Mesodermal cell (in vitro differentiated cells): ENCODE measurements around the gene OR2AK2. TPM values are rescaled to one million over a fixed set of nuclear protein-coding genes. Genes with fewer than 3 reads are reported as not detected.
"Not testable (repeated sequence)": the region's sequence is repeated elsewhere in the genome, so short reads cannot be mapped to it uniquely, and the experiment has no call there.

Source experiments
- H3K27ac ChIP-seq: 2 replicates; pipeline ENCODE4 v1.7.0; 2013; ENCODE audit warnings: mild to moderate bottlenecking, low read depth, low read length, moderate library complexity; ENCODE audit not compliant: severe bottlenecking
- H3K36me3 ChIP-seq: 2 replicates; pipeline ENCODE4 v1.7.1; 2013; ENCODE audit warnings: mild to moderate bottlenecking, low read length, moderate library complexity; ENCODE audit not compliant: control insufficient read depth, insufficient read depth
- H3K4me1 ChIP-seq: one replicate; pipeline ENCODE4 v1.7.1; 2013; ENCODE audit warnings: mild to moderate bottlenecking, low read length; ENCODE audit not compliant: insufficient read depth, control insufficient read depth, poor library complexity, severe bottlenecking
- H3K4me3 ChIP-seq: 2 replicates; pipeline ENCODE4 v1.7.0; 2013; ENCODE audit warnings: low read length, control low read depth, mild to moderate bottlenecking; ENCODE audit not compliant: insufficient read depth, poor library complexity, severe bottlenecking; ENCODE audit errors: extremely low read depth
- H3K9me3 ChIP-seq: 2 replicates; pipeline ENCODE4 v1.7.1; 2013; ENCODE audit warnings: mild to moderate bottlenecking, low read length, moderate library complexity; ENCODE audit not compliant: control insufficient read depth
- WGBS, 2 experiments: methylation state at CpG; one replicate each; pipeline ENCODE4 v1.1.5; 2013; ENCODE audit warnings: missing lambda C conversion rate in 2 of 2; ENCODE audit not compliant: insufficient coverage in 2 of 2; 5-methylcytosine and 5-hydroxymethylcytosine counted together
- polyA plus RNA-seq, 2 experiments: library from polyadenylated mRNA; stranded (reverse); fragments of 50-300 nt; gene quantifications; one replicate each; pipeline ENCODE4 v1.2.3, GENCODE V29; 2013

The OR2AK2 gene
- polyA plus RNA-seq (2013, experiment 1 of 2) = not detected
- polyA plus RNA-seq (2013, experiment 2 of 2) = not detected

GRCh38 chr1:247964933-247965332 is at the start of gene OR2AK2:
Gene OR2AK2, plus strand, starts transcription at chr1:247965233. Its CDS starts 144 bp downstream, at chr1:247965377.
- Histone ChIP-seq H3K27ac (no peak within 1 kb of the TSS), H3K4me3 (no peak within 1 kb of the TSS), H3K36me3 (no peaks in the 10 kb centered on the region), H3K4me1 (no peaks in the 10 kb centered on the region), H3K9me3 (peaks cover 26% of the 10 kb centered on the region)
- WGBS, 2 experiments = no CpG with 5 or more reads among the region's 2 CpGs

- Histone ChIP-seq H3K27ac (no peak within 1 kb of the TSS), H3K4me3 (no peak within 1 kb of the TSS), H3K4me1 (no peaks in the 10 kb centered on the region), H3K9me3 (peaks cover 30% of the 10 kb centered on the region), H3K36me3 (no peaks in the 10 kb centered on the region)
- WGBS, 2 experiments = no CpG with 5 or more reads among the region's 2 CpGs
These were observed 45.1 kb upstream of the OR2AK2 start, which contains the start of gene OR2T8 for GRCh38 chr1:247919952-247920351. Gene OR2T8, plus strand, starts transcription at chr1:247920252. Its CDS starts 766 bp downstream, at chr1:247921018.

GRCh38 chr1:247923941-247924340 is 41.1 kb upstream of the OR2AK2 start:
- H3K36me3 ChIP-seq = no peaks in the 10 kb centered on the region
- 20% methylated on average over 1 of the region's 3 CpGs; no CpG with 5 or more reads in 1 of the 2 experiments for WGBS, 2 experiments
- H3K4me3 ChIP-seq = no peak overlapping the region
- no peaks in the 10 kb centered on the region for H3K4me1 ChIP-seq
- H3K27ac ChIP-seq = no peak overlapping the region
- peaks cover 31% of the 10 kb centered on the region for H3K9me3 ChIP-seq

DNA sequence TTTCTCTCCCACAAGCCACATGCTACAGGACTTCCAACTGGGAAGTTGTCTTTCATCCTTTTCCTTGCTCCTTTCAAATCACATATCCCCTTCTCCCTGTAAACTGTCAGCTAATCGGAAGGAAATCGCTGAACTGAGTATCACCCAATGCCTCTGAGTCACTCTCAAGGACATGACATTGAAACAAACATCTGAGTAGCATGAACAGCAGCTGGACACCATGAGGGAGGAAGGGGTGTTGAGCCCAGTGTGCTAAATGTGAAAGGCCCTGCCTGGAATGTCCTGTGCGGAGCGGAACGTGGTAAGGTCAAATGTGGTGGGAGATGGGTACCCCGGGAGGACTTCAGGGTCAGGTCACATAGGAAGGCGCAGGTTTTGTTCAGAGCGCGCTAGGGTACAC is 40.2 kb upstream of the OR2AK2 start, which contains the start of gene OR2AJ1:
Gene OR2AJ1 (plus strand): TSS at position 22 of the 400 bp plus-strand sequence. CDS start 8,880 bp downstream, outside the sequence.
- H3K27ac ChIP-seq = no peak within 1 kb of the TSS
- no peak within 1 kb of the TSS for H3K4me3 ChIP-seq
- no peaks in the 10 kb centered on the region for H3K36me3 ChIP-seq
- H3K4me1 ChIP-seq = no peaks in the 10 kb centered on the region
- WGBS, 2 experiments = 73 to 90% methylated on average over 4 to 5 of the region's 9 CpGs
- H3K9me3 ChIP-seq = peaks cover 33% of the 10 kb centered on the region

DNA sequence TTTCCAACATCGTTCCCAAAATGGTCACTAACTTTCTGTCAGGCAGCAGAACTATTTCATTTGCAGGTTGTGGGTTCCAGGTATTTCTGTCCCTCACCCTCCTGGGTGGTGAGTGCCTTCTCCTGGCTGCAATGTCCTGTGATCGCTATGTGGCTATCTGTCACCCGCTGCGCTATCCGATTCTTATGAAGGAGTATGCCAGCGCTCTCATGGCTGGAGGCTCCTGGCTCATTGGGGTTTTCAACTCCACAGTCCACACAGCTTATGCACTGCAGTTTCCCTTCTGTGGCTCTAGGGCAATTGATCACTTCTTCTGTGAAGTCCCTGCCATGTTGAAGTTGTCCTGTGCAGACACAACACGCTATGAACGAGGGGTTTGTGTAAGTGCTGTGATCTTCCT is 31.0 kb upstream of the OR2AK2 start:
- no peaks in the 10 kb centered on the region for H3K36me3 ChIP-seq
- no peaks in the 10 kb centered on the region for H3K4me1 ChIP-seq
- H3K9me3 ChIP-seq = peaks cover 42% of the 10 kb centered on the region
- no peak overlapping the region for H3K4me3 ChIP-seq
- 84 to 90% methylated on average over 8 of the region's 8 CpGs for WGBS, 2 experiments
- H3K27ac ChIP-seq = no peak overlapping the region

- no peak overlapping the region for H3K27ac ChIP-seq
- no peaks in the 10 kb centered on the region for H3K36me3 ChIP-seq
- H3K4me1 ChIP-seq = no peaks in the 10 kb centered on the region
- H3K4me3 ChIP-seq = no peak overlapping the region
- WGBS, 2 experiments = 85 to 87% methylated on average over 7 to 8 of the region's 9 CpGs
- peaks cover 44% of the 10 kb centered on the region for H3K9me3 ChIP-seq
These were observed 29.3 kb upstream of the OR2AK2 start for GRCh38 chr1:247935781-247936180.

DNA sequence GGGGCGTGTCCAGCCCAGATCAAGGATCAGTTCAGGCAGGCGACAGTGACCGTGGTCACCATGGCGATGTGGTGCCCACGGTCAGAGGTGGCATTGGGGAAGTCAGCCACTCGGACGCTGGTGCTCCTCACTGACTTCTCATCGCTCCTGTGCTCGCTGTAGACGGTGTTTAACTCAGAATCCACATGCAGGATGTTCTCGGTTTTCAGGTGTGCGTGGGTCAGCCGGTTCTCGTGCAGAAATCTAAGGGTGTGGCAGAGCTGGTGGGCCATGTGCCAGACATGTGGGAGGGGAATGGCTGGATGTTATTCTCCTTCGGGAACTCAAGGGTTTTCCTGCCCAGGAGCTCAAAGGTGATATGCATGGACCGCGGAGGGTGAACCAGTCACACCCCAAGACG is 28.6 kb upstream of the OR2AK2 start:
- peaks cover 40% of the 10 kb centered on the region for H3K9me3 ChIP-seq
- 88% methylated on average over 17 to 18 of the region's 18 CpGs for WGBS, 2 experiments
- H3K36me3 ChIP-seq = no peaks in the 10 kb centered on the region

DNA sequence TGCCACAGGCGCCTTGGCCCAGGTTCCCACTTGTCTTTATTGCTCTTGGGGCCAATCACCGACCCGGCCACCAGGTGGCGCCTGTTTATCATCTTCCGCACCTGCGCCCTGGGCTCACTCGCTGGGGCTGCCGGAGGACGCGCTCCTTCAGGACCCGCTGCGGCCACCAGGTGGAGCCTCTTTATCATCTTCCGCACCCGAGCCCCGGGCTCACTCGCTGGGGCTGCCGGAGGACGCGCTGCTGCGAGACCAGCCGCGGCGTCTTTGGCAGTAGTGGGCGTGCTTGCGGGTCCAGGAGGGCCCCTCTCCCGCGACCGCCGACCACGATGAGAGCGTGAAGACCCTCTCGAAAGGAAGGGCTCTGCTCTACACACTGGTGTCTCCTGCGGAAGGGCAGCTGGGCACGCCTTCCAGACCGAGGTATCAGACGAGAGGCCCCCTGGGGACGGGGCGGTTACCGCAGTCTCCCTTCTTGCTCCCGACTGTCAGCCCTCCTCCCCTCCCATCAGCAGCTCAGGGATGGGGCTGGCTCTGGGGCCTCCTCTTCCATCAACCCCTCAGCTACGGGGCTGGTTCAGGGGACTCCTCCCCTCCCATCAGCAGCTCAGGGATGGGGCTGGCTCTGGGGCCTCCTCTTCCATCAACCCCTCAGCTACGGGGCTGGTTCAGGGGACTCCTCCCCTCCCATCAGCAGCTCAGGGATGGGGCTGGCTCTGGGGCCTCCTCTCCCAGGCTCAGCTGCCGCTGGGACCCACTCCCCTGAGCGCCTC is 27.9 kb upstream of the OR2AK2 start:
- H3K4me1 ChIP-seq, H3K36me3 ChIP-seq, H3K27ac ChIP-seq: not testable (repeated sequence)
- 56 to 57% methylated on average over 38 to 40 of the region's 44 CpGs for WGBS, 2 experiments
- H3K4me3 ChIP-seq = peak overlapping the region; percentile 3
- peaks cover 37% of the 10 kb centered on the region for H3K9me3 ChIP-seq

More for the DNA sequence above, 28.6 kb upstream of the OR2AK2 start:
- no peak overlapping the region for H3K4me3 ChIP-seq
- H3K4me1 ChIP-seq = no peaks in the 10 kb centered on the region
- no peak overlapping the region for H3K27ac ChIP-seq

- Histone ChIP-seq H3K36me3 (no peaks in the 10 kb centered on the region), H3K27ac (no peak overlapping the region), H3K4me1 (no peaks in the 10 kb centered on the region), H3K9me3 (peaks cover 30% of the 10 kb centered on the region), H3K4me3 (no peak overlapping the region)
- WGBS, 2 experiments = 79 to 100% methylated on average over 2 to 3 of the region's 6 CpGs
These were observed 22.4 kb upstream of the OR2AK2 start for GRCh38 chr1:247942624-247943023.

DNA sequence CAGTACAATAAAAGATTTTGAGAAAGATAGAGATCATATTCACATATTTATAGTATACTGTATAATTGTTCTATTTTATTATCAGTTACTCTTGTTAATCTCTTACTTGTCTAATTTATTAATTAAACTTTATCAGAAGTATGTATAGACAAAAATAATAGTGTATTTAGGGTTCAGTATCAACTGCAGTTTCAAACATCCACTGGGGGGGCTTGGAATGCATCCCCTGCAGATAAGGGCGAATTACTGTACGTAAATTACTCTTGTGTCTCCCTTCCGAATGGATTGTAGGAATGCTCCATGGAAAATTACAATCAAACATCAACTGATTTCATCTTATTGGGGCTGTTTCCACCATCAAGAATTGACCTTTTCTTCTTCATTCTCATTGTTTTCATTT is 16.5 kb upstream of the OR2AK2 start, which contains the start of gene OR2L8:
Gene OR2L8 (plus strand): TSS at position 301 of the 400 bp plus-strand sequence. CDS start 0 bp downstream, at position 301.
- Histone ChIP-seq H3K4me1 (no peaks in the 10 kb centered on the region), H3K4me3 (no peak within 1 kb of the TSS), H3K9me3 (peaks cover 45% of the 10 kb centered on the region), H3K36me3 (no peaks in the 10 kb centered on the region), H3K27ac (no peak within 1 kb of the TSS)
- WGBS, 2 experiments = 58 to 60% methylated on average over 2 to 3 of the region's 3 CpGs

GRCh38 chr1:247953408-247953807 is 11.6 kb upstream of the OR2AK2 start:
- Histone ChIP-seq H3K27ac (no peak overlapping the region), H3K36me3 (no peaks in the 10 kb centered on the region), H3K4me1 (no peaks in the 10 kb centered on the region), H3K4me3 (no peak overlapping the region), H3K9me3 (peaks cover 23% of the 10 kb centered on the region)
- WGBS, 2 experiments = no CpG with 5 or more reads among the region's 1 CpG
